Measurements from ENCODE around the gene PRKCD.

- TF ChIP-seq CTCF (conservative IDR thresholded peaks at IDR 0.05; ENCODE audit: low read depth, low read length), result no peak
- TF ChIP-seq POLR2A (IDR thresholded peaks at IDR 0.05; ENCODE audit: low read depth, low read length), result no peak
- TF ChIP-seq RCOR1 (IDR thresholded peaks at IDR 0.05; ENCODE audit: insufficient replicate concordance, low read length), result no peak
- TF ChIP-seq RAD21 (IDR thresholded peaks at IDR 0.05; ENCODE audit: low read length), result no peak
- no peak for TF ChIP-seq SMC3 (IDR thresholded peaks at IDR 0.05; ENCODE audit: low read depth, low read length)
- TF ChIP-seq RFX5 (IDR thresholded peaks at IDR 0.05; ENCODE audit: low read depth, low read length), result no peak
- no peak for TF ChIP-seq MAZ (IDR thresholded peaks at IDR 0.05; ENCODE audit: borderline replicate concordance, low read depth, low read length)
- TF ChIP-seq MAFK (IDR thresholded peaks at IDR 0.05; ENCODE audit: low read depth, low read length), result no peak
These were observed 5.2 kb downstream of the PRKCD start for GRCh38 chr3:53166206-53166605.

Data from IMR-90 (cell line).